Ovary (tissue), 3 donors: Measurements from ENCODE around the gene GTF2H3.

Experiments used
- POLR2A ChIP-seq: fragments of 450-650 bp; IDR thresholded peaks from one replicate; pipeline ENCODE4 v1.6.1; 2017; ENCODE audit warnings: antibody characterized with exemption, mild to moderate bottlenecking, moderate library complexity
- TF ChIP-seq, protein P1 (sequence below), 3 donors: fragments of 450-650 bp in 2 of 3; fragments of 200-600 bp in 1 of 3; IDR thresholded peaks; one replicate each; pipeline versions ENCODE4 v1.5.1 to v1.8.0; 2016 to 2022; ENCODE audit warnings: antibody characterized with exemption in 3 of 3, mild to moderate bottlenecking in 1 of 3
- donor health status: DM: no; HTN: no; CAD: no.

GRCh38 chr12:123678981-123679380 is 45.4 kb downstream of the GTF2H3 start:
- TF ChIP-seq, protein P1, sequence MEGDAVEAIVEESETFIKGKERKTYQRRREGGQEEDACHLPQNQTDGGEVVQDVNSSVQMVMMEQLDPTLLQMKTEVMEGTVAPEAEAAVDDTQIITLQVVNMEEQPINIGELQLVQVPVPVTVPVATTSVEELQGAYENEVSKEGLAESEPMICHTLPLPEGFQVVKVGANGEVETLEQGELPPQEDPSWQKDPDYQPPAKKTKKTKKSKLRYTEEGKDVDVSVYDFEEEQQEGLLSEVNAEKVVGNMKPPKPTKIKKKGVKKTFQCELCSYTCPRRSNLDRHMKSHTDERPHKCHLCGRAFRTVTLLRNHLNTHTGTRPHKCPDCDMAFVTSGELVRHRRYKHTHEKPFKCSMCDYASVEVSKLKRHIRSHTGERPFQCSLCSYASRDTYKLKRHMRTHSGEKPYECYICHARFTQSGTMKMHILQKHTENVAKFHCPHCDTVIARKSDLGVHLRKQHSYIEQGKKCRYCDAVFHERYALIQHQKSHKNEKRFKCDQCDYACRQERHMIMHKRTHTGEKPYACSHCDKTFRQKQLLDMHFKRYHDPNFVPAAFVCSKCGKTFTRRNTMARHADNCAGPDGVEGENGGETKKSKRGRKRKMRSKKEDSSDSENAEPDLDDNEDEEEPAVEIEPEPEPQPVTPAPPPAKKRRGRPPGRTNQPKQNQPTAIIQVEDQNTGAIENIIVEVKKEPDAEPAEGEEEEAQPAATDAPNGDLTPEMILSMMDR (IDR thresholded peaks at IDR 0.05) = no peak
- no peak for TF ChIP-seq POLR2A
